ENCODE measurements around the gene GNG3.

DNA sequence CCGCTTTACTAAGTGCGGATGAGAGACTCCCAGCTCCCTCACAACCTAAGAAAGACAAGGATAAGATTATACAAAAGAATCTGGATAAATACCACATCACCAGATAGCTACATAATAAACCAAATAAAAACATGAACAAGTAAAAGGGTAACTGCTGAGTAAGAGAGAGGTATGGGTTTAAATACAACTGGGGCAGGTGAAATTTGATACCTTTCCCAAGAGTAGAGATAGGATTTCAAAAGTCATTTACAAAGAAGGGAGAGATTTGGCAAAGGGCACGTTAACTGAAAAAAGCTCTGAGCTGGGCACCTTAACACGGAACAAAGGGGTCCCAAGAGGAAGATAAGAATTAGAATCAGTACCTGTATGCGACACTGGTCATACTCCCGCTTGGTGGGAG lies 30.3 kb upstream of the GNG3 start:
- no peak for TF ChIP-seq POLR2A (IDR thresholded peaks at IDR 0.05; ENCODE audit: low read depth, low read length)
- no peak for TF ChIP-seq TAF1 (IDR thresholded peaks at IDR 0.05; ENCODE audit: borderline replicate concordance, low read depth, low read length)
- TF ChIP-seq POLR2AphosphoS5 (IDR thresholded peaks at IDR 0.05; ENCODE audit: low read depth, low read length), result no peak

All from GM12892 (cell line).